ENCODE results near the gene LRRC49.

DNA sequence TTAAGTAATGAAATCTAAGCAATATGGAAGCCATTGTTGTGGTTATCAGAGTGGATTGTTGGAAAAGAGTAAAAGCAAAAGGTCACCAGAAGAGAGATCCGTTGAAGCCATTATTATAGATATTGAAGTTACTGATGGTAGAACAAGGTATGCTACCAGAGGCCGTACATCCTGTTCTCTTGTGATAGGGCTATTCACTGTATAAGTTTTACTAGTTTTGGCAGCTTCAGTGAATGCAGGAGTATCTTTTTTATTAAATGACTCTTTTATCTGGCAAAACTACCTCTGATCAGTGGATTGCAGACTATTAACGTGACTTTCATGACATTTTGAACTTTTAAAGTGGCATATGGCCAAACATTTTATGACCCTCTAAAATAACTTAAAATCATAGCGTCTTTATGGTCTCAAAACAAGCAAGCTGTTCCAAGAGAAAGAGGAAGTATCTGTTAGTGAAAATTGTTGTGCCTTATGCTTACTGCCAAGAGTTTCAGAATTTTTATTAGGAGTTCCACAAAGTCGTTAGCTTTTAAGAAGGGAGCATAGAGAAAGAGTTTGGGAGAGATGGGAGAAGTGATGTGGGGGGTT is 102.9 kb downstream of the LRRC49 start:
- TF ChIP-seq, protein P1, sequence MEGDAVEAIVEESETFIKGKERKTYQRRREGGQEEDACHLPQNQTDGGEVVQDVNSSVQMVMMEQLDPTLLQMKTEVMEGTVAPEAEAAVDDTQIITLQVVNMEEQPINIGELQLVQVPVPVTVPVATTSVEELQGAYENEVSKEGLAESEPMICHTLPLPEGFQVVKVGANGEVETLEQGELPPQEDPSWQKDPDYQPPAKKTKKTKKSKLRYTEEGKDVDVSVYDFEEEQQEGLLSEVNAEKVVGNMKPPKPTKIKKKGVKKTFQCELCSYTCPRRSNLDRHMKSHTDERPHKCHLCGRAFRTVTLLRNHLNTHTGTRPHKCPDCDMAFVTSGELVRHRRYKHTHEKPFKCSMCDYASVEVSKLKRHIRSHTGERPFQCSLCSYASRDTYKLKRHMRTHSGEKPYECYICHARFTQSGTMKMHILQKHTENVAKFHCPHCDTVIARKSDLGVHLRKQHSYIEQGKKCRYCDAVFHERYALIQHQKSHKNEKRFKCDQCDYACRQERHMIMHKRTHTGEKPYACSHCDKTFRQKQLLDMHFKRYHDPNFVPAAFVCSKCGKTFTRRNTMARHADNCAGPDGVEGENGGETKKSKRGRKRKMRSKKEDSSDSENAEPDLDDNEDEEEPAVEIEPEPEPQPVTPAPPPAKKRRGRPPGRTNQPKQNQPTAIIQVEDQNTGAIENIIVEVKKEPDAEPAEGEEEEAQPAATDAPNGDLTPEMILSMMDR (IDR thresholded peaks at IDR 0.05; ENCODE audit: borderline replicate concordance, extremely low read depth, low read length, poor library complexity, severe bottlenecking), result no peak
- no peak for TF ChIP-seq EZH2 (IDR thresholded peaks at IDR 0.05; ENCODE audit: borderline replicate concordance, low read depth, low read length, severe bottlenecking)

Measured in DND-41 (cell line).